ENCODE data around the gene ZDHHC21. TPM values are rescaled to one million over a fixed set of nuclear protein-coding genes. Genes with fewer than 3 reads are reported as not detected.

Gene ZDHHC21
- total and polyA plus RNA-seq, 2 of the 8 experiments (the other 6 are each of a cell fraction or from before 2014, with no cell fraction given): 1.9 to 6.0 TPM

DNA sequence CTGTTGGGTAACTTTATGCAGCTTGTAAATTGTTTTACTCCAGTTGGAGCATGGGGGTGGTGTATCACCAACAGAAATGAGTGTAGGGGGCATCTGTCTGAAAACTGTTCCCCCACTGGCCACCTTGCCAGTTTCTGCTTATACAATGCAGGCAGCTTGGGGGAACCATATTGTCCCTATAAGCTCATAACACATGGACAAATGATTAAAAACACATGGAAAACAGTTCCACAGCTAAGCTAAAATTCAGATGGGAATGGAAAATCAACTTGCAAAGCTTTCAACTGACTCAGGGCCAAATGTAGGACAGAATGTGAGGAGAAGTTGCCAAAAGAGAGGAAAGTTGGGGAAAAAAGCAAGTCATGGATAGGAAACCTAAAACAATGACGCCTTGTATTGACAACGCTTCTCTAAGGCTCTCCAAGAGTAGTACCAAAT lies 37.2 kb upstream of the ZDHHC21 start:
- Histone ChIP-seq H3K79me2 (ENCODE audit: control insufficient read depth in 1 of 2, insufficient read depth in 2 of 2, low read length in 2 of 2) (no peaks in the 10 kb centered on the region), H4K91ac (replicated peaks; ENCODE audit: insufficient read length, low read length) (no peak overlapping the region), H3K9me3 (ENCODE audit: insufficient read depth in 2 of 2, low read depth in 1 of 2, low read length in 1 of 2) (no peaks in the 10 kb centered on the region), H2AFZ (ENCODE audit: low read length) (no peak overlapping the region), H3K23ac (ENCODE audit: insufficient read length) (no peak overlapping the region), H3K27ac (ENCODE audit: low read depth, low read length) (no peak overlapping the region), H4K8ac (ENCODE audit: extremely low read depth, insufficient read depth, low read length) (no peak overlapping the region), H3K23me2 (ENCODE audit: low read depth, low read length) (no peaks in the 10 kb centered on the region; the same call in 1 of the 2 replicates), H3K79me1 (ENCODE audit: low read depth, low read length) (no peaks in the 10 kb centered on the region), H2BK20ac (ENCODE audit: low read length) (no peak overlapping the region), H2BK15ac (ENCODE audit: low read length) (no peak overlapping the region), H3K4me3 (ENCODE audit: extremely low read depth in 1 of 4, insufficient read depth in 2 of 4, low read depth in 3 of 4, low read length in 4 of 4) (no peak overlapping the region), H3K18ac (ENCODE audit: extremely low read depth, low read length) (no peak overlapping the region), H4K20me1 (replicated peaks in 1 of 2; ENCODE audit: control insufficient read depth in 1 of 2, insufficient read depth in 2 of 2, low read length in 2 of 2) (no peaks in the 10 kb centered on the region), H3K9ac (replicated peaks in 1 of 4; ENCODE audit: extremely low read depth in 1 of 4, low read depth in 3 of 4, low read length in 3 of 4) (no peak overlapping the region), H2BK120ac (replicated peaks; ENCODE audit: low read depth, low read length) (no peak overlapping the region), H4K5ac (ENCODE audit: insufficient read length, low read depth, low read length) (no peak overlapping the region), H2BK12ac (ENCODE audit: low read depth, low read length) (no peak overlapping the region), H3K4me1 (replicated peaks in 1 of 4; ENCODE audit: control insufficient read depth in 3 of 4, insufficient read depth in 4 of 4, low read length in 3 of 4) (no peaks in the 10 kb centered on the region), H3K4me2 (ENCODE audit: insufficient read depth in 1 of 2, low read depth in 2 of 2, low read length in 2 of 2) (no peak overlapping the region), H3K36me3 (ENCODE audit: control insufficient read depth in 2 of 4, insufficient read depth in 4 of 4, low read length in 3 of 4) (no peaks in the 10 kb centered on the region), H3K4ac (replicated peaks; ENCODE audit: insufficient read length, low read depth, low read length) (no peak overlapping the region), H3K27me3 (replicated peaks in 1 of 4; ENCODE audit: control insufficient read depth in 3 of 4, extremely low read depth in 1 of 4, insufficient read depth in 3 of 4, low read length in 3 of 4) (peaks cover under 1 to 13% (median 5%) of the 10 kb centered on the region in 4 experiments; a peak in 6 of 7 replicates), H3K56ac (replicated peaks; ENCODE audit: insufficient read length, low read depth, low read length) (no peak overlapping the region), H2BK5ac (ENCODE audit: low read depth, low read length) (no peak overlapping the region), H2AK5ac (ENCODE audit: low read depth, low read length) (no peak overlapping the region), H3K14ac (ENCODE audit: insufficient read length) (no peak overlapping the region)
- WGBS, 2 experiments (ENCODE audit: extremely low coverage in 1 of 2, insufficient coverage in 1 of 2, insufficient read length in 1 of 2, insufficient replicate concordance in 2 of 2, low coverage in 1 of 2, low lambda C conversion rate in 2 of 2, missing lambda C conversion rate in 1 of 2): 83% methylated on average over 2 of the region's 2 CpGs; no CpG with 5 or more reads in 1 of the 2 experiments
- ChIA-PET CTCF (ENCODE audit: partially characterized antibody) (interaction anchor here (0.8 to 1.4 kb wide), 3 partner anchors 39 to 288 kb away, joined by 3 read pairs; no protein-coding TSS in a partner anchor), POLR2A (ENCODE audit: partially characterized antibody) (no interaction called here)
- DNase-seq (ENCODE audit: low read depth in 1 of 2, low spot score in 2 of 2) (no peak), FAIRE-seq (no peak)
- no peak for TF ChIP-seq SIRT6 (IDR thresholded peaks at IDR 0.05; ENCODE audit: low read length)
- TF ChIP-seq EZH2 (IDR thresholded peaks at IDR 0.05; ENCODE audit: low read depth, low read length, severe bottlenecking): no peak
- no peak for TF ChIP-seq HDAC6 (IDR thresholded peaks at IDR 0.05; ENCODE audit: low read depth, low read length)
- TF ChIP-seq RFX5 (IDR thresholded peaks at IDR 0.05; ENCODE audit: borderline replicate concordance, low read depth, low read length): no peak
- no peak for TF ChIP-seq CHD2 (IDR thresholded peaks at IDR 0.05; ENCODE audit: low read length)
- no peak for TF ChIP-seq CTCF (IDR thresholded peaks at IDR 0.05; ENCODE audit: control extremely low read depth in 1 of 3, insufficient read depth in 1 of 3, low read depth in 1 of 3, low read length in 3 of 3)
- no peak for TF ChIP-seq SAP30 (IDR thresholded peaks at IDR 0.05; ENCODE audit: insufficient read depth, insufficient replicate concordance, low read length)
- no peak for TF ChIP-seq SP1 (IDR thresholded peaks at IDR 0.05; ENCODE audit: low read depth, low read length)
- no peak for TF ChIP-seq POU5F1 (IDR thresholded peaks at IDR 0.05; ENCODE audit: low read depth, low read length)
- no peak for TF ChIP-seq CBX8 (IDR thresholded peaks at IDR 0.05; ENCODE audit: borderline replicate concordance, low read depth, low read length)
- TF ChIP-seq TAF1 (IDR thresholded peaks at IDR 0.05; ENCODE audit: low read depth, low read length): no peak
- TF ChIP-seq JUND (IDR thresholded peaks at IDR 0.05; ENCODE audit: low read length): no peak
